MM.1S (cell line): ENCODE measurements around the gene CDKN2AIP.

Experiments used
- DNase-seq: peaks from one replicate; pipeline ENCODE4 v3.0.0-alpha.2; 2015
- H2AFZ ChIP-seq: fragments of 300-600 bp; sonication (generic); 2 replicates; pipeline ENCODE4 v1.6.0; 2016; ENCODE audit warnings: antibody characterized with exemption, low read length
- H3F3A ChIP-seq: fragments of 300-600 bp; sonication (generic); 2 replicates; pipeline ENCODE4 v1.6.1; 2016; ENCODE audit warnings: mild to moderate bottlenecking, antibody characterized with exemption, low read length, moderate library complexity, mixed read lengths; ENCODE audit not compliant: insufficient read depth
- H3K27ac ChIP-seq: fragments of 300-600 bp; sonication (generic); 2 replicates; pipeline ENCODE4 v1.5.1; 2016; ENCODE audit warnings: mild to moderate bottlenecking, low read length
- H3K27me3 ChIP-seq: fragments of 300-600 bp; sonication (generic); replicated peaks from 2 replicates; pipeline ENCODE4 v1.6.0; 2016; ENCODE audit warnings: low read length; ENCODE audit not compliant: insufficient read depth
- H3K36me3 ChIP-seq: fragments of 300-600 bp; sonication (generic); replicated peaks from 2 replicates; pipeline ENCODE4 v1.6.1; 2016; ENCODE audit warnings: mild to moderate bottlenecking, low read length, mixed read lengths; ENCODE audit not compliant: insufficient read depth
- H3K4me1 ChIP-seq: fragments of 300-600 bp; sonication (generic); 2 replicates; pipeline ENCODE4 v1.6.1; 2016; ENCODE audit warnings: low read length, mixed read lengths
- H3K4me2 ChIP-seq: fragments of 300-600 bp; sonication (generic); 2 replicates; pipeline ENCODE4 v1.6.0; 2016; ENCODE audit warnings: low read depth, low read length
- H3K4me3 ChIP-seq: fragments of 300-600 bp; sonication (generic); 2 replicates; pipeline ENCODE4 v1.5.1; 2016; ENCODE audit warnings: low read length, mixed read lengths
- H3K79me2 ChIP-seq: fragments of 300-600 bp; sonication (generic); 2 replicates; pipeline ENCODE4 v1.6.1; 2016; ENCODE audit warnings: mixed run types, low read length, mixed read lengths
- H3K9ac ChIP-seq: fragments of 300-600 bp; sonication (generic); 2 replicates; pipeline ENCODE4 v1.6.1; 2016; ENCODE audit warnings: low read length, mixed read lengths
- H3K9me2 ChIP-seq: fragments of 300-600 bp; sonication (generic); replicated peaks from 2 replicates; pipeline ENCODE4 v1.6.1; 2016; ENCODE audit warnings: mild to moderate bottlenecking, low read length, mixed read lengths; ENCODE audit not compliant: insufficient read depth
- H3K9me3 ChIP-seq: fragments of 300-600 bp; sonication (generic); replicated peaks from 2 replicates; pipeline ENCODE4 v1.6.1; 2016; ENCODE audit warnings: mild to moderate bottlenecking, low read length, mixed read lengths; ENCODE audit not compliant: insufficient read depth
- H4K20me1 ChIP-seq: fragments of 300-600 bp; sonication (generic); 2 replicates; pipeline ENCODE4 v1.6.1; 2016; ENCODE audit warnings: mild to moderate bottlenecking, low read length, moderate library complexity, mixed read lengths; ENCODE audit not compliant: insufficient read depth
- CTCF ChIP-seq: fragments of 300-600 bp; sonication (generic); IDR thresholded peaks from 2 replicates; pipeline ENCODE4 v1.5.1; 2016; ENCODE audit warnings: antibody characterized with exemption, low read length, mixed read lengths
- EZH2 ChIP-seq: fragments of 300-600 bp; sonication (generic); optimal IDR thresholded peaks from 2 replicates; pipeline ENCODE3; 2017; ENCODE audit warnings: low read depth, mild to moderate bottlenecking, antibody characterized with exemption, low read length, mixed read lengths
- EZH2phosphoT487 ChIP-seq: fragments of 300-600 bp; sonication (generic); IDR thresholded peaks from 2 replicates; pipeline ENCODE4 v1.6.1; 2018; ENCODE audit warnings: antibody characterized with exemption, low read length

CDKN2AIP gene

DNA sequence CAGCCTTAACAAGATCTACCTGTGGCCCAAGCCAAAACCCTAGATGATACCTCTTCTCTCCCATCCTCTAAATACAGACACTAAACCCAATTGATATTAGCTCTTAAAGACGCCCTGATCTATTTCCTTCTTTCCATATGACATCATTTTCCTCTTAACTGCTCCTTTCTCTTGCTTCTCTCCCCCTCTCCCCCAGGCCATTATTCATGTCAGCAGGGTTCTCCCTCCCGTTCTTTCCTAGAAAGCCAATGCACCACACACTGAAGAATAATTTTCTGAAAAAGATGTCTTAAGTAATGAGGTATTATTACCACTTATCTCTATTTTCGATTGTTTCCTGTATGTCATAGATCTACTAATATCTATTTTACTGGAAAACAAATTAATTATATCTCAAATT lies 50.7 kb downstream of the CDKN2AIP start:
- no peaks in the 10 kb centered on the region for H3F3A ChIP-seq
- no peak overlapping the region for H2AFZ ChIP-seq
- TF ChIP-seq EZH2: no peak
- no peak for TF ChIP-seq EZH2phosphoT487
- no peak for TF ChIP-seq CTCF
- no peaks in the 10 kb centered on the region for H3K4me1 ChIP-seq
- no peak overlapping the region for H3K4me2 ChIP-seq
- no peaks in the 10 kb centered on the region for H3K79me2 ChIP-seq
- H3K27me3 ChIP-seq: no peaks in the 10 kb centered on the region
- H3K9me3 ChIP-seq: no peaks in the 10 kb centered on the region
- H3K27ac ChIP-seq: no peak overlapping the region
- H4K20me1 ChIP-seq: no peaks in the 10 kb centered on the region
- H3K9me2 ChIP-seq: no peaks in the 10 kb centered on the region
- DNase-seq: no peak
- H3K9ac ChIP-seq: no peak overlapping the region
- no peaks in the 10 kb centered on the region for H3K36me3 ChIP-seq
- no peak overlapping the region for H3K4me3 ChIP-seq
